ENCODE results near the gene NEGR1.

Gene NEGR1

DNA sequence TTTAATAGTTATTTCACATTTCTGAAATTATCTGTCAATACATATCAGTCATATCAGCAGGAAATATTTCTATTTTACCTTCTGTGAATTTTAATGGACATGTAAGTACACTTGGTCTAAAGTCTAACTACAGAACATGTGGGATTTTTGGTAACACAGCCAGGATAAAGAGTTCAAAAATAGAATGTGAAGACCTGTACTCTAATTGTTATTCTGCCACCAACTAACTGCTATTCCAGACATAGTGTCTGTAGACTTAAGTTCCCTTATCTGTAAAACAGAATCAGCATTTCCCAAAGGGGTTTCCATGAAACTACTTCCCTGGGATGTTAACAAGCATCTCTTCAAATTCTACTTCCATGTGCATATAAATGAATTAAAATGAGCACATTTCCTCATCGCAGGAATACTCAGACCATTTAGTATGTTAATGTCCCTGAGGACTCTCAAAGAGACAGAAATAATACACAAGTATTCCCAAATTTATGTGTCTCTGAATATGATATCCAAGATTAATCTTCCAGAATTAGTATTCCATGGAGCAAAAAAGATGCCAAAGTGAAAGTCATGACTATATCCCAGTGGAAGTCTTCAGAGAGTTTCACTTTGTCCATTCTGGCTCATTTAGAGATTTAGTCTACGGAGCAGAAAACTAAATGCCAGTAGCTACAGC is 325.6 kb downstream of the NEGR1 start:
- no peaks in the 10 kb centered on the region for H3K9me3 Mint-ChIP-seq

DNA sequence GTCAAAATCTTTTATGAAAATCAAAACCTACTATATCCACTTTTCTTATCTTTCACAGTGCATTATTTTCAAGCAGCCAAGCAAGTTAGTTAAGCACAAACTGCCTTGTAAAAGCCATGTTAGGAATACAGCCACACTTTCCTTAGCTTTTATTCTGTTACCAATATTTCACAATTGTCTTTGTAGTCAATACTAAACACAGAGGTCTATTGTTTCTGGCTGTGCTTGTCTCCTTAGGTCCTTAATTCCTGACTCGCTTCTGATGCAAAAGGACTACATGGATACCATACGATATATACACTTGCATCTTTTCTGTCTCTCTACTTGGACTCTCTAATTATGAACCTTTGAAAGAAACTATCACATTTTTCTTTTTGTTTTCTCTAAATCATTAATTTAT is 331.8 kb downstream of the NEGR1 start:
- H3K4me1 Mint-ChIP-seq (ENCODE audit: low read depth): no peaks in the 10 kb centered on the region
- no peaks in the 10 kb centered on the region for H3K36me3 Mint-ChIP-seq (ENCODE audit: low read depth)
- H3K27me3 Mint-ChIP-seq (ENCODE audit: low read depth): no peaks in the 10 kb centered on the region
- no peak overlapping the region for H3K4me3 Mint-ChIP-seq
- no peaks in the 10 kb centered on the region for H3K9me3 Mint-ChIP-seq
- H3K27ac Mint-ChIP-seq: no peak overlapping the region
- DNase-seq (ENCODE audit: low spot score): no peak

More for the DNA sequence above, 325.6 kb downstream of the NEGR1 start:
- Mint-ChIP-seq H3K4me3 (no peak overlapping the region), H3K4me1 (ENCODE audit: low read depth) (no peaks in the 10 kb centered on the region), H3K36me3 (ENCODE audit: low read depth) (no peaks in the 10 kb centered on the region), H3K27me3 (ENCODE audit: low read depth) (no peaks in the 10 kb centered on the region), H3K27ac (no peak overlapping the region)
- no peak for DNase-seq (ENCODE audit: low spot score)

DNA sequence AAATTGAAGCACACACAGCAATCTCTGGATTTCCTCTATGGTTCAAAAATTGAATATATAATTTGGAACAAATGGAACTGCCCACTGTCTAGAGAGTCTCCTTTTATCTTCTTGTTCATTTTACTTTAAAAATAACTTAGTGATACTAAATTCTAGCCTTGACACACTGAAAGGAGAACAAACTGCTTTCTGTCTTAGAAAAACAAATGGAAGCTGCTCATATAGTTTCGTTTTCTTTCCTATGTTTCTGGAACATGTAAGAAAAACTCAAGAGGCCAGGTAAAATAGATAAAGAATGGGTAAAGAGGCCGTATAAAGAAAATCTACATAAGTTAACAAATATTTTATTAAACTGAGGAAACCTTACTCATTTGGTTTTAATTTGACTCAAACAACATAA is 332.7 kb downstream of the NEGR1 start:
- Mint-ChIP-seq H3K9me3 (no peaks in the 10 kb centered on the region), H3K36me3 (ENCODE audit: low read depth) (no peaks in the 10 kb centered on the region), H3K4me1 (ENCODE audit: low read depth) (no peaks in the 10 kb centered on the region), H3K27me3 (ENCODE audit: low read depth) (no peaks in the 10 kb centered on the region), H3K4me3 (no peak overlapping the region), H3K27ac (no peak overlapping the region)
- no peak for DNase-seq (ENCODE audit: low spot score)

DNA sequence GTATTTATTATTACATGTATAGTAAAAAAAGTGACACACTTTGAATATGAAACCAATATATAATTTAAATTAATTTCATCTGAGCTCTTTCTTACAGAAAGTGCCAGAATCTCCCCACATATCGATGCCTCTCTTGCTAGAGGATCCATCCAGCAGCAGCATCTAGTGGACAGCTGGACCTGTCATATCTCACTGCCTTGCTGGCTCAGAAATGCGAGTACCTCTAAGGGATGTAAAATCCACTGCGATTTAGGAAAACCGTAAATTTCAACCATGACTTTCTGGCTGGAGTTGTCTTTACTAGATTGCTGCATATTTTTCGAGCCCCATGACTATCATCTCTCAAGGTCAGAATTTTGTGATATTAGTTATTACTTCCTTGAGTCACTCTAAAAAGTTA is 333.8 kb downstream of the NEGR1 start:
- Mint-ChIP-seq H3K4me1 (ENCODE audit: low read depth) (no peaks in the 10 kb centered on the region), H3K27me3 (ENCODE audit: low read depth) (no peaks in the 10 kb centered on the region), H3K4me3 (no peak overlapping the region), H3K9me3 (no peaks in the 10 kb centered on the region), H3K36me3 (ENCODE audit: low read depth) (no peaks in the 10 kb centered on the region), H3K27ac (no peak overlapping the region)
- no peak for DNase-seq (ENCODE audit: low spot score)

DNA sequence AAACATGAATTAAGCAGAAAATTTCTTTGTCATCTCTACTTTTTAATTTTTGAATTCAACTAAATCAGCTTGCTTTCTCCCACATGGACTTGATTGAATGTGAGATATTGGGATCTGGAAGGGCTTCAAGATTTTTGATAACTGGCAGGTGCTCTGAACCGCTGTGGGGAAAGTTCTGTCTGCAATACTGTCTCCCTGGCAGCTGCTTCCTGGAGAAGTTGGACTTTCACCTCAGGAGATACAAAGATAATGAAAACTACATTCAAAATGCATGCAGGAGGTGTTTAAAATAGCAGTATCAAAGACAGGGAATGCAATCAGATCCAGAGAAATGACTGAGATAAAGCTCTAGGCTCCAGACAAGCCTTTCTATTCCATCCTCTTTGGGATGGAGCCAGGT is 338.3 kb downstream of the NEGR1 start:
- Mint-ChIP-seq H3K9me3 (no peaks in the 10 kb centered on the region), H3K36me3 (ENCODE audit: low read depth) (no peaks in the 10 kb centered on the region), H3K4me3 (no peak overlapping the region), H3K27me3 (ENCODE audit: low read depth) (no peaks in the 10 kb centered on the region), H3K27ac (no peak overlapping the region), H3K4me1 (ENCODE audit: low read depth) (no peaks in the 10 kb centered on the region)
- no peak for DNase-seq (ENCODE audit: low spot score)

DNA sequence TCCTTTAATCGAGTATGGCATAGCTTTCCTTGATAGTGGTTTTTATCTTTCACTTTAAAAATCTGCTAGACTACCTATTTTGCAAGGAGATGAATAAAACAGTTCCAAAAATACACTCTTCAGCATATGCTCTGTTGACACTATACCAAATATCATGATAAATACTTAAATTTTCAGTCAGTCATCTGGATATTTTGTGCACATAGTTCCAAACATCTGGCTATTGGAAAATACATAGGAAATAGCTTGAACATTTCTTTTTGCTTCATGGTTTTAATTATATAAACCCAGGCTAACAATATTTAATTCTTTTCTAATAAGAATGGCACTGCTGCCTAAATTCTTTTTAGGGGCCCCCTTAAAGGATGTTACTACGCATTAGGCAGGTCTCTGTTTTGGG is 342.1 kb downstream of the NEGR1 start:
- no peak for DNase-seq (ENCODE audit: low spot score)
- Mint-ChIP-seq H3K4me3 (no peak overlapping the region), H3K27me3 (ENCODE audit: low read depth) (no peaks in the 10 kb centered on the region), H3K4me1 (ENCODE audit: low read depth) (no peaks in the 10 kb centered on the region), H3K27ac (no peak overlapping the region), H3K9me3 (no peaks in the 10 kb centered on the region), H3K36me3 (ENCODE audit: low read depth) (no peaks in the 10 kb centered on the region)

DNA sequence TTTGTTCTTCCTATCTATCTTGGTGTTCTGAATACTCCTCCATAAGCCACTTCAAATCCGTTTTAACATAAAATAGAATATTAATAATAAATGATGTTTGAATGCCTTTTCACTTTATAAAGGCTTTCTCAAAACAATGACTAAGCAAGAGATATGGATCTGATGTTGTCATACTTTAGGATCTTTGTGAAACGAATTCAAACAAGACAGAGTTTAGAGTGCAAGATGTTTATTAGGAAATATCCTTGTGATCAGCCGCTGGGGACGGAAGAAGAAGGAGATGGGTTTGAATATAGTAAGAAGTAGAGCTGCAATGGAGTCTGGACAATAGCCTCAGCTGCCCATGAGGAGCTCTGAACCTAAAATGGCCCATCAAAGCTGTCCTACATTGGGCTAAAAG is 351.8 kb downstream of the NEGR1 start:
- no peaks in the 10 kb centered on the region for H3K27me3 Mint-ChIP-seq (ENCODE audit: low read depth)
- H3K36me3 Mint-ChIP-seq (ENCODE audit: low read depth): no peaks in the 10 kb centered on the region
- no peak overlapping the region for H3K27ac Mint-ChIP-seq
- DNase-seq (ENCODE audit: low spot score): no peak
- no peak overlapping the region for H3K4me3 Mint-ChIP-seq
- no peaks in the 10 kb centered on the region for H3K4me1 Mint-ChIP-seq (ENCODE audit: low read depth)
- H3K9me3 Mint-ChIP-seq: no peaks in the 10 kb centered on the region

DNA sequence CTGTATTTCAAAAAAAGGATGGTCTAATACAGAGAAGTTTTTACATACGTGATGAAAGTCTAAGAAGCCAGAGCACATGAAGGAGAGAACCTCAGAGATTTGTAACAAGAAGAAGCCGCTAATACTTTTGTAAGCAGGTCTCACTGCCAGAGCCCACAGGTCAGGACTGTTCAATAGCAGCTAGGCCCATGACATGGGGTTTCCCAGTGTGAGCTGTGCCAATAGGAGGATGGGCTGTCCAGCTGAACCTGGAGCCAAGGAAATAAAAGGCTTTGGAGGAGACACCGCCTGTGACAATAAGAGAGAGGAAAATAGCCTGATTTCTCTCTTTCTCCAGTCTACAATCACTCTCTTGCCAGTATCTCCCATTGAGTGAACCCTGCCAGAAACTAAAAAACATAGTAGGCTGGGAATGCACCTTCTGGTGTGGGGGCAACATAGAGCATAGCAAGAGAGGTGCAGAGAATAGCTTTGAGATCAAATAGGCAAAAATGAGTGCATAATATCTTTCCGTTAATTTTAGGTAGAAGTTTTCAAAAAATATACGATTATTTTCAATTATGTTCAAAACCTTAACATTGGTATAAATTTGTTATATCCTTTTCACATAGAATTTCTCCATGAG is 360.3 kb downstream of the NEGR1 start:
- Mint-ChIP-seq H3K27ac (no peak overlapping the region), H3K4me1 (ENCODE audit: low read depth) (no peaks in the 10 kb centered on the region), H3K36me3 (ENCODE audit: low read depth) (no peaks in the 10 kb centered on the region), H3K27me3 (ENCODE audit: low read depth) (no peaks in the 10 kb centered on the region), H3K9me3 (peaks cover 4% of the 10 kb centered on the region), H3K4me3 (no peak overlapping the region)
- no peak for DNase-seq (ENCODE audit: low spot score)

DNA sequence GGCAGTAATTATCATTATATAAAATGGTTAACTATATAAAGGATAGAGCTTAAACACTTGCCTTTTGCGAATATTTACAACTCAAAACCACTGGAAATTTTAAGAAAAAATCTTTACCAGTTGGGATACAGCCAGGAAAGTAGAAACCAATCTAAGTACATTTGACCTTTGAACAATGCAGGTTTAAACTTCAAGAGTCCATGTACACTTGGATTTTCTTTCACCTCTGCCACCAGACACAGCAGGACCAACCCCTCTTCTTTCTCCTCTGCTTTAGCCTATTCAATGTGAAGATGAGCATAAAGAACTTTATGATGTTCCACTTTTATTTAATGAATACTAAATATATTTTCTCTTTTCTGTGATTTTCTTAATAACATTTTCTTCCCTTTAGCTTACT is 361.1 kb downstream of the NEGR1 start:
- Mint-ChIP-seq H3K27me3 (ENCODE audit: low read depth) (no peaks in the 10 kb centered on the region), H3K27ac (no peak overlapping the region), H3K36me3 (ENCODE audit: low read depth) (no peaks in the 10 kb centered on the region), H3K9me3 (peaks cover 7% of the 10 kb centered on the region), H3K4me3 (no peak overlapping the region), H3K4me1 (ENCODE audit: low read depth) (no peaks in the 10 kb centered on the region)
- no peak for DNase-seq (ENCODE audit: low spot score)

DNA sequence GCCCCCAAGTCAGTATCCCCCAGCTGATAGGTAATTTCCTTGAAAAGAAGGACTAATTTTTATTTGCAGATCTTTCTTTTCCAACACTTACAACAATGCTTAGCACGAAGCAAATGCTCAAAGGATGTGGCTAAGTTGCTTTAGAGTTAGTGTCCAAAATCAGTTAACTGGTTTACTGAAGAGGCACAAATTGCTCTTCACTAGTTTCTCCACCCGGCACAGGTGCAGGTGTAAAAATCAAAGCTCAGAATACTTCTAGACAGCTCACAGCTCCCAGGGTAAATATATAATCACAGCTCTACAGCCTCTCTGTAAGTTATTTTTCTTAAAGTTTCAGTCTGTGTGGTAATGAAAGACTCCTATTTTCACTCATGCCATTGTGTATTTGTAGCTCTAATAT is 361.8 kb downstream of the NEGR1 start:
- Mint-ChIP-seq H3K36me3 (ENCODE audit: low read depth) (no peaks in the 10 kb centered on the region), H3K27ac (no peak overlapping the region), H3K9me3 (peaks cover 7% of the 10 kb centered on the region), H3K27me3 (ENCODE audit: low read depth) (no peaks in the 10 kb centered on the region), H3K4me3 (no peak overlapping the region), H3K4me1 (ENCODE audit: low read depth) (no peaks in the 10 kb centered on the region)
- DNase-seq (ENCODE audit: low spot score): no peak

DNA sequence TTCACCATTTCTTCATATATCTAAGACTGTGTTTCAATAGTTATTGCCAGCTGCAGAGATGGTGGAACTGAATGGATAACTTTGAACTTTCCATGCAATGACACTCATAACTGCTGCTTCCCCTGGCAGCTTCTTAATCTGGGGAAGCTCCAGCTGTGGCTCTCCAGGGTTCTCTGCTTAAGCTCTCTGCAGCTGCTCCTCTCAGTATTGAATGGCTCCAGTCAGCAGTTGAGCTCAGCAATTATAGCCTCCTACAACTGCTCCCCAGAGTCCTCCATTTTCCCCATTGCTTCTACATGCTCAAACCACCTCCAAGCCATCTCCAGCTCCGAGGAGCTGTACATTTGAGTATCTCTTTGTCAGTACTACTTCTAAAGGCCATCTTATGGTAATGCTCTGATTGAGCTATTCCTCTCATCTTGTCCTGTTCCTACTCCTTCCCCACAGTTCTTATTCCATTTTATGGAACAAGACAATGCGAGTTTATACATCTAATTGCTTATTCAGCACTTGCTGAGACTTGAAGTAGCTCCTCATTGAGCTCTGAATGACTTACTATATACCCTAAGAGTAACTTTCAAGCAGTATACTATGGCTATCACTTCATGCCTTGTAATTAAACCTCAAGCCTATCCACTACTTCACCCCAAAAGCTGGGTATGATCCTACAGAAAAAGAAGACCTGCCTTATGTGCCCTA is 362.4 kb downstream of the NEGR1 start:
- Mint-ChIP-seq H3K27me3 (ENCODE audit: low read depth) (no peaks in the 10 kb centered on the region), H3K36me3 (ENCODE audit: low read depth) (no peaks in the 10 kb centered on the region), H3K4me1 (ENCODE audit: low read depth) (no peaks in the 10 kb centered on the region), H3K27ac (no peak overlapping the region), H3K4me3 (no peak overlapping the region), H3K9me3 (peaks cover 7% of the 10 kb centered on the region)
- no peak for DNase-seq (ENCODE audit: low spot score)

DNA sequence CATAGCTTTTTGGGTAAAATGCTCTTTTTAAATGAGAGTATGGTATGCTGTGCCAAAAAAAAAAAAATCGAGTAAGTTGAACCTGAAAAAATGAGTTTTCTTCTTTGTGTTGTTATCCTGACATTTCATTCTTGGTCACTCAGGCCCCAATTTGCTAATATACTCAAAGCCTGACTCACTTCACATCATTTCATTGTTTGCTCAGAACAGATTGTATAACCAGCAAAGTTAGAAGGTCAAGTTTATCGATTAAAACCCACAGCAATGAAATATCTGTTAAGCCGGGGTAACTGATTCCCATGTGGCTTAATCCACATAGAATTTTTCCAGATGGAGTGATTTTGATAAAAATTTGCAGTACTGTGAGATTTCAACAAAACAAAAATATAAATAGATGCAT is 363.7 kb downstream of the NEGR1 start:
- Mint-ChIP-seq H3K27me3 (ENCODE audit: low read depth) (no peaks in the 10 kb centered on the region), H3K9me3 (peaks cover 7% of the 10 kb centered on the region), H3K4me3 (no peak overlapping the region), H3K36me3 (ENCODE audit: low read depth) (no peaks in the 10 kb centered on the region), H3K27ac (no peak overlapping the region), H3K4me1 (ENCODE audit: low read depth) (no peaks in the 10 kb centered on the region)
- DNase-seq (ENCODE audit: low spot score): no peak

DNA sequence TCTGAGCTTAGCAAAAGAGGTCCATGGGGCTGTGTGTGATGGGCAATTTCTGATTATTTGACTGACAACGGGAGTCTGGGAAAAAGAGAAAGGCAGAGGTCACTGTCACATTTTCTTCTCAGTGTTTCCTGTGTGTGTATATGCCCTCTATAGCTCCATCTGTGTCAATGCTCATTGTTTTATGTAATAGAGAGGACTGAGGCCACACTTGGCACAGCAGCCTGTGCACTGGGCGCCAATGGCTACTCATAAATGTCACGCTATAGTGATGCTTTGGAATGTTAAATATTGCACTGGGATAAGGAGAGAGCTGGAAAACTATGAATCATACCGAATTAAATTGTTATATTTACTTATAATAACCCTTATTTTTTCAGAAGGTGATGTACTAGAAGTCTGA is 365.4 kb downstream of the NEGR1 start:
- Mint-ChIP-seq H3K36me3 (ENCODE audit: low read depth) (no peaks in the 10 kb centered on the region), H3K9me3 (peaks cover 7% of the 10 kb centered on the region), H3K27me3 (ENCODE audit: low read depth) (no peaks in the 10 kb centered on the region), H3K27ac (no peak overlapping the region), H3K4me1 (ENCODE audit: low read depth) (no peaks in the 10 kb centered on the region), H3K4me3 (no peak overlapping the region)
- no peak for DNase-seq (ENCODE audit: low spot score)

DNA sequence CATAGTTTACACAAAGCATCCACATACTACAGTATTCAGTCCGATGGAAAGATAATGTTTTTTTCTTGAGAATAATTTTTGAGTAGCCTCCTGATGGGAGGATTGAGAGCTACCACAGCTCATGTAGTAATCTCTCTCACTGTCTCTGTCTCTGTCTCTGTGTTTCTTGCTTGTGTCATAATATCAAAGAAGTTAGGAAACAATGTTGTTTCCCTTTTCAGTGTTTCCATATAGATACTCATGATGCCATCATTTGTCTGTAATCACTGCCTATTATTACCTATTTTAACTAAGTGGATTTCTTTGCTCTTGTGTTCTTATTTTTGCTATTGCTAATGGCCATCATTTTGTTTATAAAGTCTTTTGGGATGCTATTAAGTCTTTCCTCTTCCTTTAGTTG is 367.7 kb downstream of the NEGR1 start:
- Mint-ChIP-seq H3K4me1 (ENCODE audit: low read depth) (no peaks in the 10 kb centered on the region), H3K36me3 (ENCODE audit: low read depth) (no peaks in the 10 kb centered on the region), H3K27ac (no peak overlapping the region), H3K9me3 (peaks cover 7% of the 10 kb centered on the region), H3K4me3 (no peak overlapping the region), H3K27me3 (ENCODE audit: low read depth) (no peaks in the 10 kb centered on the region)
- no peak for DNase-seq (ENCODE audit: low spot score)
